ENCODE data around the gene PTPRU. TPM values are rescaled to one million over a fixed set of nuclear protein-coding genes. Genes with fewer than 3 reads are reported as not detected.

PTPRU gene
- total RNA-seq, 1 experiment from 2014 or later = 40.7 TPM

- 0 out of 2 replicates have a peak, but pooled peaks cover 11% of the 10 kb centered on the region for H3K27me3 ChIP-seq (ENCODE audit: insufficient read depth, low read length)
- no peaks in the 10 kb centered on the region for H3K36me3 ChIP-seq (ENCODE audit: control insufficient read depth in 1 of 2, insufficient read depth in 2 of 2, low read length in 2 of 2)
- ChIA-PET POLR2A (no interaction called here), RAD21 (ENCODE audit: low non-redundant PET in 1 of 2, low total read pairs in 2 of 2, uncharacterized antibody in 2 of 2, unreplicated experiment in 2 of 2) (no interaction called here), CTCF (no interaction called here)
- H3K9ac ChIP-seq (ENCODE audit: low read length) = no peak overlapping the region
- intact Hi-C loops (cut with micrococcal nuclease) = loop anchor here (10.0 kb wide), 1 partner anchor 99 kb away; no protein-coding TSS in a partner anchor
- no peak for ATAC-seq
- no peaks in the 10 kb centered on the region for H4K20me1 ChIP-seq (ENCODE audit: insufficient read depth)
- no peak overlapping the region for H3K4me2 ChIP-seq (ENCODE audit: low read length)
- TF ChIP-seq YY1 (IDR thresholded peaks at IDR 0.05; ENCODE audit: extremely low read depth, insufficient replicate concordance, low read depth, low read length) (no peak), MAX (IDR thresholded peaks at IDR 0.05) (no peak), CBX3 (IDR thresholded peaks at IDR 0.05; ENCODE audit: low read depth) (no peak), SP1 (IDR thresholded peaks at IDR 0.05; ENCODE audit: low read depth) (no peak), ZFX (IDR thresholded peaks at IDR 0.05) (no peak), EZH2phosphoT487 (IDR thresholded peaks at IDR 0.05; ENCODE audit: borderline replicate concordance) (no peak), ATF3 (IDR thresholded peaks at IDR 0.05) (no peak), JUND (IDR thresholded peaks at IDR 0.05) (no peak), ELF1 (IDR thresholded peaks at IDR 0.05; ENCODE audit: borderline replicate concordance, low read depth) (no peak), POLR2AphosphoS5 (IDR thresholded peaks at IDR 0.05; ENCODE audit: low read depth, low read length) (no peak), SRF (IDR thresholded peaks at IDR 0.05; ENCODE audit: low read depth) (no peak), EGR1 (IDR thresholded peaks at IDR 0.05; ENCODE audit: low read depth) (no peak), CEBPB (IDR thresholded peaks at IDR 0.05; ENCODE audit: low read depth) (no peak), REST (IDR thresholded peaks at IDR 0.05; ENCODE audit: low read depth) (no peak), SIN3A (IDR thresholded peaks at IDR 0.05; ENCODE audit: low read depth) (no peak), EZH2 (IDR thresholded peaks at IDR 0.05) (no peak), ZNF274 (IDR thresholded peaks at IDR 0.05; ENCODE audit: low read depth, low read length) (no peak)
- TF ChIP-seq, protein P1, sequence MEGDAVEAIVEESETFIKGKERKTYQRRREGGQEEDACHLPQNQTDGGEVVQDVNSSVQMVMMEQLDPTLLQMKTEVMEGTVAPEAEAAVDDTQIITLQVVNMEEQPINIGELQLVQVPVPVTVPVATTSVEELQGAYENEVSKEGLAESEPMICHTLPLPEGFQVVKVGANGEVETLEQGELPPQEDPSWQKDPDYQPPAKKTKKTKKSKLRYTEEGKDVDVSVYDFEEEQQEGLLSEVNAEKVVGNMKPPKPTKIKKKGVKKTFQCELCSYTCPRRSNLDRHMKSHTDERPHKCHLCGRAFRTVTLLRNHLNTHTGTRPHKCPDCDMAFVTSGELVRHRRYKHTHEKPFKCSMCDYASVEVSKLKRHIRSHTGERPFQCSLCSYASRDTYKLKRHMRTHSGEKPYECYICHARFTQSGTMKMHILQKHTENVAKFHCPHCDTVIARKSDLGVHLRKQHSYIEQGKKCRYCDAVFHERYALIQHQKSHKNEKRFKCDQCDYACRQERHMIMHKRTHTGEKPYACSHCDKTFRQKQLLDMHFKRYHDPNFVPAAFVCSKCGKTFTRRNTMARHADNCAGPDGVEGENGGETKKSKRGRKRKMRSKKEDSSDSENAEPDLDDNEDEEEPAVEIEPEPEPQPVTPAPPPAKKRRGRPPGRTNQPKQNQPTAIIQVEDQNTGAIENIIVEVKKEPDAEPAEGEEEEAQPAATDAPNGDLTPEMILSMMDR (IDR thresholded peaks at IDR 0.05 in 2 of 3, conservative IDR thresholded peaks at IDR 0.05 in 1 of 3; ENCODE audit: borderline replicate concordance in 1 of 3, insufficient read depth in 1 of 3, low read depth in 2 of 3, low read length in 2 of 3) = no peak
- BruUV-seq (replicated peaks) = no TSS peak
- no peak overlapping the region for H3K27ac ChIP-seq (ENCODE audit: low read depth, low read length)
- H3K4me3 ChIP-seq (replicated peaks in 1 of 2; ENCODE audit: low read depth in 1 of 2, low read length in 2 of 2) = no peak overlapping the region
- no peak for DNase-seq (ENCODE audit: low read depth, low spot score)
- H3K9me2 ChIP-seq (ENCODE audit: insufficient read depth) = no peaks in the 10 kb centered on the region
- no peaks in the 10 kb centered on the region for H3K9me3 ChIP-seq (ENCODE audit: control insufficient read depth in 1 of 2, insufficient read depth in 1 of 2, low read depth in 1 of 2, low read length in 2 of 2)
- no peak overlapping the region for H2AFZ ChIP-seq (ENCODE audit: low read depth, low read length, poor library complexity, severe bottlenecking)
- no peaks in the 10 kb centered on the region for H3K4me1 ChIP-seq (ENCODE audit: control insufficient read depth in 1 of 2, insufficient read depth in 2 of 2, low read length in 2 of 2)
- H3K79me2 ChIP-seq (ENCODE audit: insufficient read depth, low read length) = no peaks in the 10 kb centered on the region
These were observed 107.6 kb downstream of the PTPRU start for GRCh38 chr1:29343908-29344307.
